ENCODE data around the gene LILRB4.

The LILRB4 gene

DNA sequence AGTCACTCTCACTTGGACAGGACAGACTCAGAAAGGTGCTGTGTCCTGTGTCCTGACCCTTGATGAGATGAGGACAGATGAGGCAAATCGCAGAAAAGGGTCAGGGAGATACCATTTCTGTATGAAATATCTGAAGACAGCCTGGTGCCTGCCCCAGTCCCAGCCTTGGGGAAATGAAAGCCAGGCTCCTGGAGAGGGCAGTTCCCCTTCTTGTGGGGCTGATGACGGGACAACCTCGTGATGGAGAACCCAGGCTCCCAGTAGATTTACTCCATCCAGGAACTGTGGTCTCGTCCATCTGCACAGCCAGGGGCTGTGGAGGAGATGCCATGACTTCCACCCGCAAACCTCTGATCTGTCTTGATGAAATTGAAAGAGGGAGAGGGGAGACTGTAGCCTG lies 18.7 kb upstream of the LILRB4 start:
- H3K4me3 ChIP-seq (replicated peaks; ENCODE audit: low read depth, low read length): no peak overlapping the region

DNA sequence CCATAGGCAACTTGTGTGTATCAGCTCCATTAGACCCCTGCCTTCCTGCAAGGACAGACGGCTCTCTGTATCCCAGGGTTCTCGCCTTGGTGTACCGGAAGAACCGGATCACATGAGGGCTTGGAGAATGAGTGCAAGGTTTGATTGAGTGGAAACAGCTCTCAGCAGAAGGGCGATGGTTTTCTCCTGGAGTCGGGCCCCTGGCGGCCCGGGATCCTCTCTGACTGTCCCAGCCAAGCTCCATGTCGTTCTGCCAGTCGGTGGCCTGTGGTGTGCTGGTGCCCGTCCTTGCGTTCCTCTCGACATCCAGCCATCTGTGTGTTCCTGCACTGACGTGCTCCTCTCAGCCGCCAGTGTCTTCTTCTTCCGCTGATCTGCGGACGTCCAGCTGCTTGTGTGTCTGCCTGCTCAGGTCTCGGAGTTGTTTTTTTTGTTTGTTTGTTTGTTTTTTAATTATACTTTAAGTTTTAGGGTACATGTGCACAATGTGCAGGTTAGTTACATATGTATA lies 16.4 kb upstream of the LILRB4 start:
- DNase-seq (ENCODE audit: extremely low read depth, low read depth): no peak
- no peak overlapping the region for H3K4me3 ChIP-seq (replicated peaks; ENCODE audit: low read depth, low read length)
- TF ChIP-seq, protein P1, sequence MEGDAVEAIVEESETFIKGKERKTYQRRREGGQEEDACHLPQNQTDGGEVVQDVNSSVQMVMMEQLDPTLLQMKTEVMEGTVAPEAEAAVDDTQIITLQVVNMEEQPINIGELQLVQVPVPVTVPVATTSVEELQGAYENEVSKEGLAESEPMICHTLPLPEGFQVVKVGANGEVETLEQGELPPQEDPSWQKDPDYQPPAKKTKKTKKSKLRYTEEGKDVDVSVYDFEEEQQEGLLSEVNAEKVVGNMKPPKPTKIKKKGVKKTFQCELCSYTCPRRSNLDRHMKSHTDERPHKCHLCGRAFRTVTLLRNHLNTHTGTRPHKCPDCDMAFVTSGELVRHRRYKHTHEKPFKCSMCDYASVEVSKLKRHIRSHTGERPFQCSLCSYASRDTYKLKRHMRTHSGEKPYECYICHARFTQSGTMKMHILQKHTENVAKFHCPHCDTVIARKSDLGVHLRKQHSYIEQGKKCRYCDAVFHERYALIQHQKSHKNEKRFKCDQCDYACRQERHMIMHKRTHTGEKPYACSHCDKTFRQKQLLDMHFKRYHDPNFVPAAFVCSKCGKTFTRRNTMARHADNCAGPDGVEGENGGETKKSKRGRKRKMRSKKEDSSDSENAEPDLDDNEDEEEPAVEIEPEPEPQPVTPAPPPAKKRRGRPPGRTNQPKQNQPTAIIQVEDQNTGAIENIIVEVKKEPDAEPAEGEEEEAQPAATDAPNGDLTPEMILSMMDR (IDR thresholded peaks at IDR 0.05; ENCODE audit: low read depth, low read length, missing control alignments): no peak

More for the DNA sequence above, 18.7 kb upstream of the LILRB4 start:
- DNase-seq (ENCODE audit: extremely low read depth, low read depth): no peak
- TF ChIP-seq, protein P1 (IDR thresholded peaks at IDR 0.05; ENCODE audit: low read depth, low read length, missing control alignments): no peak

DNA sequence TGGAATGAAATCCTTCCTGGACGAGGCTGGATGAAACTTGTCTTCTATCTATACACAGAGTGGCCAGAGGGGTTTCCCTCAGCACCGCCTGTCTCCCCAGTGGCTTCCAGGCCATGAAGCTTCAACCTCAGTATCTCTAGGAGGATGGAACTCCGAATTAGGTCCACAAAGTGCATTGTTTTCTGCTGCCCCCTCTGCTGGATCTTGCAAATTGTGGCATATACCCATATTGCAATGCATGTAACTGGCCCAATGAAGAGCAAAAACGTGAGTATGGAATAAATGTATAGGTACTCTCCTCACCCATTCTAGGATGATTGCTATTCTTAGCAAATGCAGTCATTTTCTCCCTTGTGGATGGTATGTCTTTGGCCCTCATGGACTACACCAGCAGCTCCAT lies 14.7 kb upstream of the LILRB4 start:
- TF ChIP-seq, protein P1 (IDR thresholded peaks at IDR 0.05; ENCODE audit: low read depth, low read length, missing control alignments): no peak
- H3K4me3 ChIP-seq (replicated peaks; ENCODE audit: low read depth, low read length): no peak overlapping the region
- DNase-seq (ENCODE audit: extremely low read depth, low read depth): no peak

DNA sequence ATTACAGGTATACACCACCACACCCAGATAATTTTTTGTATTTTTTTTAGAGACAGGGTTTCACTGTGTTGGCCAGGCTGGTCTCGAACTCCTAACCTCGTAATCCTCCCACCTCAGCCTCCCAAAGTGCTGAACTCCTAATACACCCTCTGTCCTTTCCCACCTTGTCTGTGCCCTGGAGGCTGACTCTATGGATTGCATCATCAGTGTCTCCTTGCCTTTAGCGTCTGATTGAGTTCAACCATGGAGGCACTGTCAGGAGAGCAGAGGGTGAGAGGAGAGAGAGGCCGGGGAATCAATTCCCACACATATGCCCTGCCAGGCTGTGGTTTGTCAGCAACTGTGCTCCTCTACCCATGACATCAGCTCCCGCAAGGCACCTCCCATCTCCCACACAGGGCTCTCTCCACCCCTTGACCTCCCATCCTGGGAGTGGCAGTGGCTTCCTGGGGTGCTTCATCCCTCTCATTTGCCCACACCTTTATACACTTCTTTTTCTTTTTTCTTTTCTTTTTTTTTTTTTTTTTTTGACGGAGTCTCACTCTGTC lies 12.6 kb upstream of the LILRB4 start:
- TF ChIP-seq, protein P1 (IDR thresholded peaks at IDR 0.05; ENCODE audit: low read depth, low read length, missing control alignments): no peak
- H3K4me3 ChIP-seq (replicated peaks; ENCODE audit: low read depth, low read length): no peak overlapping the region
- DNase-seq (ENCODE audit: extremely low read depth, low read depth): no peak

DNA sequence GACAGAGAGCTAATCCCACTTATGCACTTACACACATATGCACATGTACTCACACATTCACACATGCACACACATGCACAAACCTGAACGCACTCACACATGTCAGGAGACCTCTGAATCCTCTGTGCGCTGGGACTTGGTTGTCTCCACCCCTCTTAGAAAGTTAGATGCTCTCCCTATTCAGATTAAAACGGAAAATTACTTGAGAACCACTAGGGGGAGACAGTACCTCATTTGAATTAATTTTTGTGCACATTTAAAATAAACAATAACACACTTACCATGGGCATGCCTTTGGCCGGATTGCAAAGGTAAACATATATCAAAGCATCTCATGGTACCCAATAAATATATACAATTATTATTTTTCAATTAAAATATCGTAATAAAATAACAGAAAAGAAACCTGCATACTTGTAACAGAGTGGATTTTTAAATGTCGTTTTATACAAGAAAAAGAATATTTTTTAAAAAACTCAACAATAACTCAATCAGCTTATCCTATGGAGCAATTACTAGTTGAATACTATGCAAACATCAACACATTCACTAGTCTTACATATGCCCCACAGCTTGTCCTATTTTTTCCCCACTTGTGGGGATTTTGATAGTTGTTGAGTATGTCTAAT lies 9.5 kb upstream of the LILRB4 start:
- TF ChIP-seq, protein P1 (IDR thresholded peaks at IDR 0.05; ENCODE audit: low read depth, low read length, missing control alignments): peak; percentile 31
- no peak for DNase-seq (ENCODE audit: extremely low read depth, low read depth)

DNA sequence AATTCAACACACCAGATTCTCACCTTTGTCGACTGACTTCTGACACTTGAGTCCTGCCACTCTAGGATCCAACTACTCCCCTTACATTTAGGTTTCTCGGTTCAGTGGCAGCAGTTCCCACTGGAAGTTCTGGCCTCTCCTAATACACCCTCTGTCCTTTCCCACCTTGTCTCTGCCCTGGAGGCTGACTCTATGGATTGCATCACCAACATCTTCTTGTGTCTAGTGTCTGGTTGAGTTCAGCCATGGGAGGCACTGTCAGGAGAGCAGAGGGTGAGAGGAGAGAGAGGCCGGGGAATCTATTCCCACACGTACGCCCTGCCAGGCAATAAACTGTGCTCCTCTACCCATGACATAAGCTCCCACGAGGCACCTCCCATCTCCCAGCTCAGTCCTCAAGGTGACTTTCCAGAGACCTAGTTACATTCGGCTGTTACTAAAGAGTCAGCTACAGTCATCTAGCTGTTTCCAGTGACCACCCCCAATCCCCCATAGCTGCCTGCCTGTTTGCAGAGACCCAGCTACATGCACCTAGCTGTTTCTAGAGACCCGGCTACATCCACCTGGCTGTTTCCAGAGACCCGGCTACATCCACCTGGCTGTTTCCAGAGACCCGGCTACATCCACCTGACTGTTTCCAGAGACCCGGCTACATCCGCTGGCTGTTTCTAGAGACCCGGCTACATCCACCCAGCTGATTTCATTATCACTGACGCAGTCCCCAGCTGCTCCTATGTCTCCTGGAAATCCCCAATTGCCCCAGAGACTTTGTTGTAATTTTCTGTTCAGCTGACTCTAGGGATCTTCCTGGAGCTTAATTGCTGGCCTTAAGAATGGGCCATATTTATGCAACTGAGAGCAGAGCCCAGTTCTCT lies 8.1 kb upstream of the LILRB4 start:
- no peak overlapping the region for H3K4me3 ChIP-seq (replicated peaks; ENCODE audit: low read depth, low read length)
- TF ChIP-seq, protein P1 (IDR thresholded peaks at IDR 0.05; ENCODE audit: low read depth, low read length, missing control alignments): no peak
- DNase-seq (ENCODE audit: extremely low read depth, low read depth): no peak

More for the DNA sequence above, 9.5 kb upstream of the LILRB4 start:
- no peak overlapping the region for H3K4me3 ChIP-seq (replicated peaks; ENCODE audit: low read depth, low read length)

Data from HFF-Myc (cell line).